GM13976 (cell line): ENCODE data around the gene LIN28B.

Experiments
- DNase-seq: peaks from one replicate; pipeline ENCODE4 v3.0.0; 2012; ENCODE audit warnings: low spot score
- in situ Hi-C: fragments of 300-500 bp; cut with MboI; formaldehyde crosslinking; loops from one replicate; pipeline ENCODE4 v1.12.0; 2022; ENCODE audit warnings: low sequenced_read_pairs, mixed read lengths, inconsistent platforms; ENCODE audit not compliant: unreplicated experiment
- TF ChIP-seq, protein P1 (sequence below): IDR thresholded peaks from 2 replicates; pipeline ENCODE4 v1.5.1; 2012; ENCODE audit warnings: borderline replicate concordance, mild to moderate bottlenecking; ENCODE audit not compliant: insufficient read depth; ENCODE audit errors: extremely low read depth, missing control alignments, control extremely low read depth

LIN28B gene

DNA sequence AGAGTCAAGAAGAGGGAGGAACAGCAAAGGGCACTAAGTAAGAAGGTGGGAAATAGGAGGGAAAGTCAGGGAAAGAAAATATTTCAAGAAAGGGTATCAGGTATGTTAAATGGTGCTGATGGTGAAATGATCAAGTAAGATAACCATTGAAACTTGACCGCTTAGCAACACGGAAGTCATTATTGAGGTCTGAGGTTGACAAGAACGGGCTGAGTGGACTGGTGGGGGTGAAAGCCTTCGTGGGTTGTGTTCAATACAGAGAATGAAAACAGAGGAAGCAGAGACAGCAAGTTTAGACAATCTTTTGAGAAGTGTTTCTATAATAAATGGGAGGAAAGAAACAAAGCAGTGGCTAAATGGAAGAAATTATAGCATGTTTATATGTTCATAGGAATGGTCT, 72.0 kb downstream of the LIN28B start:
- in situ Hi-C loops = no loop called here
- DNase-seq = no peak
- TF ChIP-seq, protein P1, sequence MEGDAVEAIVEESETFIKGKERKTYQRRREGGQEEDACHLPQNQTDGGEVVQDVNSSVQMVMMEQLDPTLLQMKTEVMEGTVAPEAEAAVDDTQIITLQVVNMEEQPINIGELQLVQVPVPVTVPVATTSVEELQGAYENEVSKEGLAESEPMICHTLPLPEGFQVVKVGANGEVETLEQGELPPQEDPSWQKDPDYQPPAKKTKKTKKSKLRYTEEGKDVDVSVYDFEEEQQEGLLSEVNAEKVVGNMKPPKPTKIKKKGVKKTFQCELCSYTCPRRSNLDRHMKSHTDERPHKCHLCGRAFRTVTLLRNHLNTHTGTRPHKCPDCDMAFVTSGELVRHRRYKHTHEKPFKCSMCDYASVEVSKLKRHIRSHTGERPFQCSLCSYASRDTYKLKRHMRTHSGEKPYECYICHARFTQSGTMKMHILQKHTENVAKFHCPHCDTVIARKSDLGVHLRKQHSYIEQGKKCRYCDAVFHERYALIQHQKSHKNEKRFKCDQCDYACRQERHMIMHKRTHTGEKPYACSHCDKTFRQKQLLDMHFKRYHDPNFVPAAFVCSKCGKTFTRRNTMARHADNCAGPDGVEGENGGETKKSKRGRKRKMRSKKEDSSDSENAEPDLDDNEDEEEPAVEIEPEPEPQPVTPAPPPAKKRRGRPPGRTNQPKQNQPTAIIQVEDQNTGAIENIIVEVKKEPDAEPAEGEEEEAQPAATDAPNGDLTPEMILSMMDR = no peak

- in situ Hi-C loops = no loop called here
These were observed 72.7 kb downstream of the LIN28B start for GRCh38 chr6:105029581-105029980.

GRCh38 chr6:105034470-105034869, 77.6 kb downstream of the LIN28B start:
- no peak for DNase-seq
- in situ Hi-C loops = no loop called here
- TF ChIP-seq, protein P1 = no peak

More at GRCh38 chr6:105029581-105029980, 72.7 kb downstream of the LIN28B start:
- TF ChIP-seq, protein P1 = no peak
- no peak for DNase-seq

GRCh38 chr6:105035299-105035698, 78.4 kb downstream of the LIN28B start:
- TF ChIP-seq, protein P1 = no peak
- DNase-seq = no peak
- in situ Hi-C loops = no loop called here

DNA sequence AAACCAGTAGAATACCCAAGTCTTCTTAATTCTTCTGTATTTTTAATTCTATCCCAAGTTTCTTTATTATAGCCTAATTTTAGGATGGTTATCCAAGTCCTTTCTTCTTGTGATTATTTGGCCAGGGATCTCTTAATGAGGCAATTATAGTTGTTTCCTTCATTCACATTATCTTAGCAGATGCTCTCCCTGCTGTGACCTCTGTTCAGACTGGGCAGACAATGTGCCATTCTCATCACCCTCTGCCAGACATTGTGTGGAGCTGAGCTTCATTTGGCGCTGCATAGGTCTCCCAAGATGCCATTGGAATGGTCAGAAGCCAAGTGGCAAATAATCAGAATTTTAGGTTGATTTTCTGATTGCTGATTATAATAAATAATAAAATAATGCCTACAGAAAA, 79.4 kb downstream of the LIN28B start:
- DNase-seq = no peak
- TF ChIP-seq, protein P1 = no peak
- in situ Hi-C loops = no loop called here

DNA sequence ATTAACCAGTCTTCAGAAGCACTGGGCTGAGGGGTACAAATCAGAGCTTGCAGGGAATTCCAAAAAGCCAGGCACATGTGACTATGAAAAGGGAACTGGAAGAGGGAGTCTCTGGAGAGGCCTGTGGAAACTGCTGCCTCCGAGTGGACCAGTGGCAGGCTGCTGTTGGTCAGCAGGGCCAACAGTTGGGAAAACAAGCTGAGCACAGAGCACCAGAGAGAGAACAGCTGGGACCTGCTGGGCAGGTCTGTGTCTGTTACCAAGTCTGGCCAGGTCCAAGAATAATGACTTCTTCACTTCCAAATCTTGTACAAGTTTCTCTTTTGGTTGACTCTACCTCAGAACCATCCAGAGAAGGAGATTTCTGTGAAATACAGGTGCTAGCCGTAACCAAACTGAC, 81.4 kb downstream of the LIN28B start:
- DNase-seq = no peak
- in situ Hi-C loops = no loop called here
- TF ChIP-seq, protein P1 = no peak

DNA sequence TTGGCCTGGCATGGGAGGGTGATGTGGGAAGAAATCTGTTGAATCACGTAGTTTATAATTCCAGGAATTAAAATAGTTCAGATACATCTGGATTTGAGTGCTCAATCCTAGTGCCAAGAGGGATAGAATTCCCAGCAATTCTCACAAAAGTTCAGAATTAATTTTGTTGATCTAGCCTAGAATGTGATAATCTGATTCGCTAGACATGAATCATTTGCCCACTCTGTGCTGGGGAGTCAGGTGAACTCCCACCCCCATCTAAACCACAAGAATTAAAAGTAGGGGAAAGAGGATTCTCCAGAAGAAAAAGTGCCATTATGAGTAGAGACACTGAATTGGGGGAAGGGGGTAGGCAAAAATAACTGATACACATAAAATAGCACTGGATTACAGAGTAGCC, 85.0 kb downstream of the LIN28B start:
- TF ChIP-seq, protein P1 = no peak
- DNase-seq = no peak
- in situ Hi-C loops = no loop called here
